ENCODE measurements around the gene RTTN. TPM values are rescaled to one million over a fixed set of nuclear protein-coding genes. Genes with fewer than 3 reads are reported as not detected.

The RTTN gene
- total and polyA plus RNA-seq, 2 of the 13 experiments (the other 11 are each of a cell fraction or from before 2014, with no cell fraction given): 5.4 to 18.7 TPM

GRCh38 chr18:69992776-69993175 lies 212.7 kb downstream of the RTTN start (continued):
- TF ChIP-seq NR0B2 (CRISPR knock-in tag; IDR thresholded peaks at IDR 0.05) (no peak), IRF9 (CRISPR knock-in tag; IDR thresholded peaks at IDR 0.05; ENCODE audit: borderline replicate concordance) (no peak), ZNF124 (CRISPR knock-in tag; IDR thresholded peaks at IDR 0.05) (no peak), NCOR1 (IDR thresholded peaks at IDR 0.05; ENCODE audit: borderline replicate concordance, low read length) (no peak), KDM2A (CRISPR knock-in tag; IDR thresholded peaks at IDR 0.05; ENCODE audit: borderline replicate concordance, low read depth) (no peak)

GRCh38 chr18:69987870-69988269 lies 217.6 kb downstream of the RTTN start:
- Histone ChIP-seq H4K20me1 (ENCODE audit: insufficient read depth, low read length) (no peaks in the 10 kb centered on the region), H3K79me2 (ENCODE audit: insufficient read depth, low read length) (no peaks in the 10 kb centered on the region), H3K9me3 (ENCODE audit: low read length) (peaks cover 6% of the 10 kb centered on the region; the same call in 1 of the 2 replicates), H3K4me1 (ENCODE audit: insufficient read depth, low read length) (no peaks in the 10 kb centered on the region), H3K4me3 (replicated peaks in 1 of 3; ENCODE audit: insufficient read depth in 1 of 3, low read depth in 2 of 3, low read length in 3 of 3) (no peak overlapping the region), H3K27me3 (ENCODE audit: control insufficient read depth in 1 of 2, insufficient read depth in 2 of 2, low read length in 2 of 2) (no peaks in the 10 kb centered on the region), H3K36me3 (replicated peaks in 1 of 2; ENCODE audit: control insufficient read depth in 1 of 2, insufficient read depth in 2 of 2, low read length in 2 of 2) (no peaks in the 10 kb centered on the region), H2AFZ (ENCODE audit: low read length) (no peak overlapping the region), H3K9ac (ENCODE audit: insufficient read depth, low read depth, low read length) (no peak overlapping the region), H3K27ac (ENCODE audit: extremely low read length, insufficient read depth, low read length) (no peak overlapping the region), H3K4me2 (ENCODE audit: low read depth, low read length) (no peak overlapping the region)
- no TSS peak for BruUV-seq (replicated peaks)
- WGBS (ENCODE audit: low lambda C conversion rate): 100% methylated on average over 1 of the region's 1 CpG
- TF ChIP-seq ZSCAN5A (CRISPR knock-in tag; IDR thresholded peaks at IDR 0.05; ENCODE audit: borderline replicate concordance) (no peak), ZNF615 (CRISPR knock-in tag; IDR thresholded peaks at IDR 0.05; ENCODE audit: borderline replicate concordance) (no peak), ZNF160 (CRISPR knock-in tag; IDR thresholded peaks at IDR 0.05) (peak; percentile 99)
- no peak for DNase-seq (ENCODE audit: low spot score)
- intact Hi-C loops (cut with micrococcal nuclease; ENCODE audit: unreplicated experiment): no loop called here
- FAIRE-seq: no peak
- no peak for ATAC-seq
- CTCF ChIA-PET (ENCODE audit: low intra/inter-chr PET ratio, low total read pairs): no interaction called here
- in situ Hi-C loops (cut with HindIII; ENCODE audit: extremely low pct_ligation_motif_present, low pct_unique_long_range_greater_than_20kb): no loop called here
- POLR2A ChIA-PET: no interaction called here
